ENCODE measurements around the gene ATG5.

The ATG5 gene

DNA sequence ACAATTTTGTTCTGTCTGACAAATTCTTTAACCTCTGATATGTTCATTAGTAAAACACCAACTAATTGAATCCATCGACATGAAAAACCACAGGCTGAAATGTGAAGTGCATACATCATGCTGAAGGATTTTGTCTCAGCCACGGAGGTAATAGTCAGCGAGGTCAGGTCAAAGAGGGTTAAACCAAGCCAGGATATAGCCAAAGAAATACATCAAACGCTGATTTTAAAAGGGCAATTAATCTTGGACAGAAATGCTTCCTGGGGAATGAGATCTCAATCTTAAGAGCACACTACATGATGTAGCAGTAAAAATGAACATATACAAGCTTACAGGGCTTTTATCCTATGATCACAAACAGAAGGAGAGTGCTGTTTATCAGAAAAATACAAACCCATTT is 132.7 kb downstream of the ATG5 start:
- TF ChIP-seq, protein P1, sequence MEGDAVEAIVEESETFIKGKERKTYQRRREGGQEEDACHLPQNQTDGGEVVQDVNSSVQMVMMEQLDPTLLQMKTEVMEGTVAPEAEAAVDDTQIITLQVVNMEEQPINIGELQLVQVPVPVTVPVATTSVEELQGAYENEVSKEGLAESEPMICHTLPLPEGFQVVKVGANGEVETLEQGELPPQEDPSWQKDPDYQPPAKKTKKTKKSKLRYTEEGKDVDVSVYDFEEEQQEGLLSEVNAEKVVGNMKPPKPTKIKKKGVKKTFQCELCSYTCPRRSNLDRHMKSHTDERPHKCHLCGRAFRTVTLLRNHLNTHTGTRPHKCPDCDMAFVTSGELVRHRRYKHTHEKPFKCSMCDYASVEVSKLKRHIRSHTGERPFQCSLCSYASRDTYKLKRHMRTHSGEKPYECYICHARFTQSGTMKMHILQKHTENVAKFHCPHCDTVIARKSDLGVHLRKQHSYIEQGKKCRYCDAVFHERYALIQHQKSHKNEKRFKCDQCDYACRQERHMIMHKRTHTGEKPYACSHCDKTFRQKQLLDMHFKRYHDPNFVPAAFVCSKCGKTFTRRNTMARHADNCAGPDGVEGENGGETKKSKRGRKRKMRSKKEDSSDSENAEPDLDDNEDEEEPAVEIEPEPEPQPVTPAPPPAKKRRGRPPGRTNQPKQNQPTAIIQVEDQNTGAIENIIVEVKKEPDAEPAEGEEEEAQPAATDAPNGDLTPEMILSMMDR (IDR thresholded peaks at IDR 0.05), result no peak
- Histone ChIP-seq H3K36me3 (no peaks in the 10 kb centered on the region), H3K9me3 (no peaks in the 10 kb centered on the region), H3K27me3 (no peaks in the 10 kb centered on the region), H3K4me1 (no peaks in the 10 kb centered on the region), H3K4me3 (no peak overlapping the region), H3K27ac (no peak overlapping the region)
- no peak for DNase-seq
- intact Hi-C loops (cut with DNase I; ENCODE audit: low total_unique reads), result no loop called here

DNA sequence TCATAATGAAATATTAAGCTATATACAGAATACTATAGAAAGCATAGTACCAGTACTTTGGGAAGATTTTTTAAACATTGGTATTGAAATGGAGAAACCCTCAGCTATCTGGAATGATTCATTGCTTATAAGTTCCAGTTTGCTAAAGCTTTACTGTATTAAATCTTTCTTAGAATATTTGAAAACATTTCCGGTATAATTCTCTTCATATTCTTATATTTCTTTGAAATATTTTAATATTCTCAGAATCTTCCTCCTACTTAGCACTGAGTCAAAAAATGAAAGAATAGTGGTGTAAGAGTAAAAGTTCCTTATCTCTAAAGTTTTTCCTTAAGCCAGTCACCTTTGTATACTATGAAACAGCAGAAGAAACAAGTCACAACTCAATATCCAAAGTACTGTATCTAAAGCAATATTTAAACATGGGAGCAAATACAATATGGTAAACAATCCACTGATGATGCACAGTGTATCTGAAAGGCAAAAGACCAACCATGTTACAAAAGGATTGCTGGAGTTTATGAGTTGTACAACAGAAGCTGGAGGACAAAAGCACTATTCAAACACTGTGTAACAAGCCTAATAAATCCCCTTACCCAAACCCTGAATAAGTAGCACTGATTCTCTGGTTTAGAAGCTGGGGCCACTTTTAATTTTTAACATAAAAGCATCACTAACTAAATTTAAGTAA is 137.3 kb downstream of the ATG5 start:
- Histone ChIP-seq H3K36me3 (peaks cover 5 to 8% (median 7%) of the 10 kb centered on the region in 3 donors), H3K27ac (no peak overlapping the region), H3K4me1 (no peaks in the 10 kb centered on the region), H3K27me3 (no peaks in the 10 kb centered on the region), H3K4me3 (no peak overlapping the region), H3K9me3 (no peaks in the 10 kb centered on the region)
- TF ChIP-seq, protein P1 (IDR thresholded peaks at IDR 0.05), result no peak
- intact Hi-C loops (cut with DNase I; ENCODE audit: low total_unique reads), result no loop called here
- no peak for DNase-seq

DNA sequence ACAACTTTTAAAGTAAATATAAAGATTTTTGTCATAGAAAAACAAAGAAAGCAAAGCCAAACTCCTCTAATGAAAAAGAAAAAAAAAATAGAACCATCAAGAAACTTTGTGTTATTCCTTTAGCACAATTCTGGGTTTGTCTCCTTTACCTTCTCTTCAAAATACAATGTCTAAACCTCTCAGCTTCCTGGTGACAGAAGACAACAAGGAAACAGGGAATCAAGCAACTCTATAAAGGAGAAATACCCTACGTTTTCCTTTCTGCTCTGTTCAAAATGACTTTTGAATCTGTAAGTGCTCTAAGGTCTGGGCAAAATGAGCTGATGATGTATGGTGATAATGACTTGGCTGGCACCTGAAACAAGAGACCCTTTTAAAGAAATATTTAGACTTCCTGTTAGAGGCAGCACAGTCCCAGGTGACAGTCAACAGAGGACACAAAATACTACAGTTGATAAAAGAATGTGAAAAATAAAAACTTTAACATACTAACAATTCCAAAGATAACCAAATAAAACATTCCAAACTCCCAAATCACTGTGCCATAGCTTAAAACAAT is 138.1 kb downstream of the ATG5 start:
- Histone ChIP-seq H3K36me3 (peaks cover 5 to 8% (median 7%) of the 10 kb centered on the region in 3 donors), H3K9me3 (no peaks in the 10 kb centered on the region), H3K27me3 (no peaks in the 10 kb centered on the region), H3K4me3 (no peak overlapping the region), H3K27ac (no peak overlapping the region), H3K4me1 (no peaks in the 10 kb centered on the region)
- intact Hi-C loops (cut with DNase I; ENCODE audit: low total_unique reads), result no loop called here
- TF ChIP-seq, protein P1 (IDR thresholded peaks at IDR 0.05), result no peak
- no peak for DNase-seq

DNA sequence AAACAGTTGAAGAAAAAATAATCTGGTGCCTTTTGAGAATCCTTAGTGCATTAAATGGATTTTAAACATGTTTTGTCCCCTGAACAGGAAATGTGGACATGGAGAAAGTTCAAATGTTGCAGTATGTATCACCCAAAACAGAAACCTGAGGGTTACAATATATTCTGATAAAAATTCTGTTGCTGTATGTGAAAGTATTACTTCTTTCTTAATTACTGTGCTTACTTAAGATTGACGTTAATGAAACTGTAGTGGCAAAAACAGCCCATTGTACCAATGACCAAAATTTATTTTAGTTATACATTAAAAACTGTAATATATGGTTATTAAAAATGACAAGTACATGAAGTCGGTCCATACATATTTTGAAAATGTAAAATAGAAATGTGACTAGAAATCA is 138.8 kb downstream of the ATG5 start:
- no peaks in the 10 kb centered on the region for H3K9me3 ChIP-seq
- no peak overlapping the region for H3K27ac ChIP-seq
- no peaks in the 10 kb centered on the region for H3K4me1 ChIP-seq
- intact Hi-C loops (cut with DNase I; ENCODE audit: low total_unique reads), result no loop called here
- TF ChIP-seq, protein P1 (IDR thresholded peaks at IDR 0.05), result no peak
- no peak for DNase-seq
- H3K4me3 ChIP-seq, result no peak overlapping the region
- no peaks in the 10 kb centered on the region for H3K27me3 ChIP-seq
- peaks cover 5 to 8% (median 7%) of the 10 kb centered on the region in 3 donors for H3K36me3 ChIP-seq

DNA sequence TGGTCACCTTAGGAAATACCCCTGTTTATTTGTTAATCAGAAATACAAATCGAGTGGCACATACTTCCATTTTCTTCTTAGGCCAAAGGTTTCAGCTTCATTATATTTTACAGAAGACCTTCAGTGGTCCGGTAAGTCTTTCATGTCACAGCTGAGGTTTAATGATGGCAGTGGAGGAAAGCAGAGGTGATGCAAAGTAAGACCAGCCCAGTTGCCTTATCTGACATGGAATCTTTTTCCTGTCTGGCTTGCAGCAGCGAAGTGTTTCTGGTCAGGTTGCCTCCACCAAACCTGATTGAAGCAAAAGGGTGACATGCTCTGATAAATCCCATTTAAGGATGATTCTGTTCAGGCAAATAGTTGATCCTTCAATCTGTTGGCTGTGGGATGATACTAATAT is 139.4 kb downstream of the ATG5 start:
- TF ChIP-seq, protein P1 (IDR thresholded peaks at IDR 0.05), result no peak
- intact Hi-C loops (cut with DNase I; ENCODE audit: low total_unique reads), result no loop called here

More for the DNA sequence above, 139.4 kb downstream of the ATG5 start:
- Histone ChIP-seq H3K9me3 (no peaks in the 10 kb centered on the region), H3K4me3 (no peak overlapping the region), H3K4me1 (no peaks in the 10 kb centered on the region), H3K36me3 (peaks cover 5 to 8% (median 7%) of the 10 kb centered on the region in 3 donors), H3K27me3 (no peaks in the 10 kb centered on the region), H3K27ac (no peak overlapping the region)
- no peak for DNase-seq
